AG09319 (cell line): ENCODE data around the gene CACNA1I.

Experiments used
- DNase-seq: peaks from one replicate; pipeline ENCODE4 v3.0.0-alpha.2; 2010; ENCODE audit warnings: low read depth; ENCODE audit errors: extremely low read depth
- CTCF ChIP-seq: IDR thresholded peaks from 2 replicates; pipeline ENCODE4 v1.5.1; 2011; ENCODE audit warnings: low read depth, mild to moderate bottlenecking, inconsistent platforms, low read length, moderate library complexity

CACNA1I gene

DNA sequence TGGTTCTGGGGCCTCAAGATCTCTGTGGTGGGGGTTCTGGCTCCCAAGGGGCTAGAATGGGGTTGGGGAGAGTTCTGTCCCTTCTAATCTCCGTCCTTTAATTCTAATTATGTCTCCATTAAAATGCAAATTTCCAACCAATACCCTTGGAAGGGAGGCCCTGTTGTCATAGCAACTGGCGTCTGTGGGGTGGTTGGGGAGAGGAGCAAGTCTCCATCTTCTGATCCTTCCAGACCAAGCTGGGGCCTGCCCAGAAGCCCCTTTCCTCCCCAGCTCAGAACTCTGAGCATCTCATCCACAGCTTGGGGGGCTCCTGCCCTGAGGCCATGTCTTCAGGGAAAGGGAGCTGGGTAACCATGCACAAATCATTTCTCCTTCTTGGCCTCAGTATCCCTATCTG, 32.6 kb upstream of the CACNA1I start:
- TF ChIP-seq CTCF, result no peak
- DNase-seq, result no peak

DNA sequence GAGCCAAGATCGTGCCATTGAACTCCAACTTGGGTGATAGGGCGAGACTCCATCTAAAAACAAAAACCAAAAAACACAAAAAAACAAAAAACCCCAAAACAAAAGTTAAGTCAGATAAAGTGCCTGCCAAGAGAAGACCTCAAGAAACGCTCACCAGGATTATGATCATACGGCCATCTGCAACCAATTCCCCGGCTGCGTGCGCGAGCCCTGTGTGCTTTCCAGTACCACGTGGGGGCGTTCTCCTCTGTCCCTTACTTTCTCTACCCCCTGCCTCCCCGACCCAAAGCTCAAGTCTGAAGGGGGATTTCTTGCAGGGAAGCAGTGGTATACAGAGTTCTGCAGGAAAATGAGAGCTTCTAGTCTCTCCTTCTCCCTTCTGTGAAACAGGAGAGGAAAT, 27.5 kb upstream of the CACNA1I start:
- peak; percentile 45 for TF ChIP-seq CTCF

DNA sequence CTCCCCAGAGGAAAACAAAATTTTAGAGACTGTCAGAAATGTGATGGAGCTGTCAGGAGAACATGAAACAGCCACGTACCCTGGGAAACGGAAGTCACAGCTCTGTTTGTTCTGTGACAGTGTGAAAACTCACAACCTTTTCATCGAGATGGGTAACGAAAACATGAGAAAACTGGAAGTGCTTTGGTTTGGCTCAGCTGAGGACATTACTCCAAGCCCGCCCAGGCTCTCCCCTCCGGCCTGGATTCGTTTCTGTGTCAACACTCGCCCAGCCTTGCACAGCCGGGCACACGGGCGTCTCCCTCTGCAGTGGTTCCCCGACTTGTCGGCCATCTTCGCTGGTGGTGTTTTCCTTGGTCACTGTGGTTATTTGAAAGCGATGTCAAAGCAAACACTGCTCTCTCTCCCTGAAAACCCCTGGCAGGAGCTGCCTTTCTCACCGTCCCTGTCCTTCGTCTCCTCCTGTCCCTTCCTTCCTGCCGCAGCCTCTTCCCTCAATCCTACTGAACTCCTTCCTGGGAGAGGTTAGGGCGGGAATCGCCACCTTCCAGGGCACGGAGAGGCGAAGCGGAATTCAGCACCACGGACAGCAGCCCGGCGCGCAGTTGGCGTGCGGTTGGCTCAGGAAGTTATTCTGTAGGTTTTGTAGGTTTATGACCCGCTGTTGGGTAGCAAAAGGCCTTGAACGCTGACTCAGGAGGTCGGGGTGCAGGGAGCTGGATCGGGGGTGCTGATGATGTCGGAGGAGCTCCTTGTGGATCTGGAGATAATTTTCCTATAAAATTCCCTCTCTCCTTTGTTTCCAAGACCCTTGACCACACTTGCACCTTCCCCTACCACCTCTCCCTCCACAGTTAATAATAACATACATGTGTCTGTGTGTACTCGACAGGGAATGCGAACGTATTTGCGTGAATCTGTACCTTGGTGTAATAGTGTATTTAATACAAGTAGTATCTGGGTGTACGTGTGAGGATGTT, 24.9 kb upstream of the CACNA1I start:
- DNase-seq, result no peak
- TF ChIP-seq CTCF, result no peak

More for the DNA sequence above, 27.5 kb upstream of the CACNA1I start:
- no peak for DNase-seq

DNA sequence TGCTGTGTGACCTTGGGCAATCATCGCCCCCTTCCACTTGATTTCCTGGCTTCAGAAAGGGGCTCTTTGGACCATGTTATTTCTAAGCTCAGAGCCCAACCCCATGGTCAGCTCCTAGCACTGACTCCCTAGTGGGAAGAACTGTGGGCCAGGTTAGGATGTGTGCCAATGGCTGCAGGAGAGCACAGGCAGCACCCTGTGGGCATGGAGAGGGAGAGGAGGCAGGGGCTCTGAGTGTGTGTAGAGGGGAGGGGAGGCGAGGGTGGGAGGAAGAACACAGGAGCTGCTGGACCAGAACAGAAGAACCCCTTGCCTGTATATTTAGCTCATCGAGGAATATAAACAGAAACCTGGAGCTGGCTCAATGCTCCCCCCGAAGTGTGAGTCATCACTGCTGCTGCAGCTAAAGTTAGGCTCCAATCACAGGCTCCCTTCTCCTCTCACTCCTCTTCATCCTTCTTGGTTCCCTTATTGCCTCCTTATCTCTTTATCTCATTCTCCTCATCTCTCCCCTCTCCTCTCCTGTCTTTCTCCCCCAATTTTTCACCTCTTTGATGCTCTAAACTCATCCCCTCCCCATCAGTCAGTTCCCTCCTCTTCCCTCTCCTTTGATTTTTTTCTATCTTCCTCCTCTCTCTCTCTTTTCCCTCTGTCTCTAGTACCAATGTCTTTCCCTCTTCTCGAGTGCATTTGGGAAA, 23.5 kb upstream of the CACNA1I start:
- no peak for DNase-seq

GRCh38 chr22:39547587-39547947, 23.0 kb upstream of the CACNA1I start:
- TF ChIP-seq CTCF, result no peak
- no peak for DNase-seq

More for the DNA sequence above, 23.5 kb upstream of the CACNA1I start:
- no peak for TF ChIP-seq CTCF

DNA sequence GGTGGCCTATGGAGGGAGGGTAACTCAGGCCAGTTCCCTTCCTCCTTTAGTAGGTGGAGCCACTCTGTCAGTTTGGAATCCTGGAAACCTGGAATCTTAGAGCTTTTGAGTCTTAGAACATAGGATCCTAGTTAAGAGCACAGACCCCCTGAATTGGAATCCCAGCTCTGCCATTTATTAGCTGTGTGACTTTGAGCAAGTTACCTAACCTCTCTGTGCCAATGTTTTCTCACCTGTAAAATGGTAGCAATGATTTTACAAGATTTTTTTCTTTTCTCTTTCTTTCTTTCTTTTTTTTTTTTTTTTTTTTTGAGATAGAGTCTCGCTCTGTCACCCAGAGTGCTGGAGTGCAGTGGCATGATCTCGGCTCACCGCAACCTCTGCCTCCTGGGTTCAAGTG, 17.1 kb upstream of the CACNA1I start:
- no peak for TF ChIP-seq CTCF
- no peak for DNase-seq

DNA sequence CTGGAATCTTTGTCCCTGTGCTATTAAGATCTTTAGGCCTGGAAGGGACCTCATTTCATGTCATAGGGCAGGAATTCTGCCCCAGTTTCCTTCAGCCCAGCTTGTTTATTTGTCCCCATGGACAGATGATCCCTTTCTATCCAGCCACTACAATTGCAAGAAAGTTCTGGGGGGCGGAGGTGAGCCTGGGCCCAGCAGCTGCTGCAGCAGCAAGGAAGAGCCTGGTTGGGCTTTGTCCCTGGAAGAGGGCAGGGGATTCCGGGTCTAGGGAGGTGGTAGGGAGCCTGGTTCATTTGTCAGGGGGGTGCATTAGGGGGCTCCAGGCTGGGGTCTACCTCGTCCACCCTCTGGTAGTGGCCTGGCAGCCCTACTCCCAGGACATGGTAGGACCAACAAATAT, 16.4 kb upstream of the CACNA1I start:
- no peak for DNase-seq
- no peak for TF ChIP-seq CTCF
